HUES6 (cell line): ENCODE results near the gene FLCN.

ENCODE experiments used
- H3K27ac ChIP-seq: 2 replicates; pipeline ENCODE4 v1.7.0; 2013; ENCODE audit warnings: low read depth, mild to moderate bottlenecking, low read length, inconsistent platforms
- H3K27me3 ChIP-seq: 2 replicates; pipeline ENCODE4 v1.6.1; 2013; ENCODE audit warnings: low read length; ENCODE audit not compliant: control insufficient read depth, insufficient read depth
- H3K36me3 ChIP-seq: 2 replicates; pipeline ENCODE4 v1.6.1; 2013; ENCODE audit warnings: low read length; ENCODE audit not compliant: control insufficient read depth, insufficient read depth
- H3K4me1 ChIP-seq: 2 replicates; pipeline ENCODE4 v1.6.1; 2013; ENCODE audit warnings: low read length; ENCODE audit not compliant: control insufficient read depth, insufficient read depth
- H3K4me3 ChIP-seq: 2 replicates; pipeline ENCODE4 v1.5.1; 2013; ENCODE audit warnings: low read depth, low read length
- H3K9ac ChIP-seq: one replicate; pipeline ENCODE4 v1.6.1; 2013; ENCODE audit warnings: mild to moderate bottlenecking, low read length
- H3K9me3 ChIP-seq: 2 replicates; pipeline ENCODE4 v1.6.1; 2013; ENCODE audit warnings: low read depth, low read length; ENCODE audit not compliant: control insufficient read depth, insufficient read depth

The FLCN gene

DNA sequence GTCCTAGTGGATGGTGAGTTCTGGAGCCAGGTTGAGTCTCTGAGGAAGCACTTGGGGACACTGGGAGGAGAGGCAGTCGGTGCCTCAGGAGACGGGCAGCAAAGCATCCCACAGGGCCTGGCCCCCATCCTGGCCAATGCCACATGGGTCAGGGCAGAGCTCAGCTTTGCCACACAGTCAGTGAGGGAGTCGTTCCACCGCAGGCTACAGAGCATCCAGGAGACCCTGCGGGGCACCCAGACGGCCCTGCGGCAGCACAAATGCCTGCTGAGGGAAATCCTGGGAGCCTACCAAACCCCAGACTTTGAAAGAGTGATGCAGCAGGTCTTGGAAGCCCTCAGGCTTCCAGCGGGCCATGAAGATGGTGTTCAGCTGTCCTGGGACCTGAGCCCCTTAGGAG lies 70.5 kb downstream of the FLCN start:
- Histone ChIP-seq H3K9ac (no peak overlapping the region), H3K4me1 (no peaks in the 10 kb centered on the region; the same call in 1 of the 2 replicates), H3K4me3 (no peak overlapping the region), H3K27ac (no peak overlapping the region; the same call in 1 of the 2 replicates), H3K36me3 (peaks cover 78% of the 10 kb centered on the region), H3K27me3 (no peaks in the 10 kb centered on the region), H3K9me3 (no peaks in the 10 kb centered on the region)

DNA sequence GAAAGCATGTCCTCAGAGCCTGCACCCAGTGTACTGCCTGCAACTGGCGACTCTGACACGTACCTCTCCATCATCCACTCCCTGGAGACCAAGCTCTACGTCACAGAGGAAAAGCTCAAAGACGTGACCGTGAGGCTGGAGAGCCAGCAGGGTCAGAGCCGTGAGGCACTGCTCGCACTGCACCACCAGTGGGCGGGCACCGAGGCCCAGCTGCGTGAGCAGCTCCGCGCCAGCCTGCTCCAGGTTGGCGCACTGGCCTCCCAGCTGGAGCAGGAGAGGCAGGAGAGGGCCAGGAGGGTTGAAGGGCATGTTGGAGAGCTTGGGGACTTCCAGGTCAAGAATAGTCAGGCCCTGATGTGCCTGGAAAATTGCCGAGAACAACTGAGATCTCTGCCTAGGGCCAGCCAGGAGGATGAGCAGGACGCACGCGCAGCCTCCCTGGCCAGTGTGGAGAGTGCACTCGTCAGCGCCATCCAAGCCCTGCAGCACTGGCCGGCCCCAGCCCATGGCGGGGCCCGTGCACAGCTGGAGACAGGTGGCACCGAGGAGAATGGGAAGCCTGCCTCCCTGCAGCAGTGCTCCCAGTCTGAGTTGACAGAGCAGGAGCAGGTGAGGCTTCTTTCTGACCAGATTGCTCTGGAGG lies 71.2 kb downstream of the FLCN start:
- Histone ChIP-seq H3K9ac (no peak overlapping the region), H3K27me3 (no peaks in the 10 kb centered on the region), H3K9me3 (no peaks in the 10 kb centered on the region), H3K36me3 (peaks cover 84% of the 10 kb centered on the region), H3K4me3 (no peak overlapping the region), H3K4me1 (no peaks in the 10 kb centered on the region; the same call in 1 of the 2 replicates), H3K27ac (no peak overlapping the region; the same call in 1 of the 2 replicates)

DNA sequence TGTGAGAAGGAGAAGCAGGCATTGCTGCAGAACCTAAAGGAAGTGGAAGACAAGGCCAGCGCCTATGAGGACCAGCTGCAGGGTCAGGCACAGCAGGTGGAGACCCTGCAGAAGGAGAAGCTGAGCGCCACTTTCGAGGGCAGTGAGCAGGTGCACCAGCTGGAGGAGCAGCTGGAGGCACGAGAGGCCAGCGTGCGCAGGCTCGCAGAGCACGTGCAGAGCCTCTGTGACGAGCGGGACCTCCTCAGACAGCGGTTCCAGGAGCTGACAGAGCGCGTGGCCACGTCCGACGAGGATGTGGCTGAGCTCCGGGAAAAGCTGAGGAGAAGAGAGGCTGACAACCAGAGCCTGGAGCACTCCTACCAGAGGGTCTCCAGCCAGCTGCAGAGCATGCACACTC lies 72.3 kb downstream of the FLCN start:
- Histone ChIP-seq H3K4me1 (no peaks in the 10 kb centered on the region), H3K36me3 (peaks cover 94% of the 10 kb centered on the region), H3K4me3 (no peak overlapping the region)

DNA sequence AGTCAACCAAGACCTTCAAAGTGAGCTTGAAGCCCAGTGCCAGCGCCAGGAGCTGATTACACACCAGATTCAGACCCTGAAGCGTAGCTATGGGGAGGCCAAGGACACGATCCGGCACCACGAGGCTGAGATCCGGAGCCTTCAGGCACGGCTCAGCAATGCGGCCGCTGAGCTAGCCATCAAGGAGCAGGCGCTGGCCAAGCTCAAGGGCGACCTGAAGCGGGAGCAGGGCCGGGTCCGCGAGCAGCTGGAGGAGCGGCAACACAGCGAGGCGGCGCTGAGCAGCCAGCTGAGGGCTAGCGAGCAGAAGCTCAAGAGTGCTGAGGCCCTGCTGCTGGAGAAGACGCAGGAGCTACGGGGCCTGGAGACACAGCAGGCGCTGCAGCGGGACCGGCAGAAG lies 72.8 kb downstream of the FLCN start:
- Histone ChIP-seq H3K4me3 (no peak overlapping the region), H3K9me3 (no peaks in the 10 kb centered on the region), H3K27ac (no peak overlapping the region), H3K36me3 (peaks cover 98% of the 10 kb centered on the region), H3K9ac (no peak overlapping the region), H3K27me3 (no peaks in the 10 kb centered on the region), H3K4me1 (no peaks in the 10 kb centered on the region)

More for the DNA sequence above, 72.3 kb downstream of the FLCN start:
- Histone ChIP-seq H3K27ac (no peak overlapping the region), H3K27me3 (no peaks in the 10 kb centered on the region), H3K9me3 (no peaks in the 10 kb centered on the region), H3K9ac (no peak overlapping the region)
